Measurements from ENCODE around the gene DIPK1B. TPM values are rescaled to one million over a fixed set of nuclear protein-coding genes. Genes with fewer than 3 reads are reported as not detected.

DIPK1B gene
- total RNA-seq, 1 donor from 2014 or later = not detected

DNA sequence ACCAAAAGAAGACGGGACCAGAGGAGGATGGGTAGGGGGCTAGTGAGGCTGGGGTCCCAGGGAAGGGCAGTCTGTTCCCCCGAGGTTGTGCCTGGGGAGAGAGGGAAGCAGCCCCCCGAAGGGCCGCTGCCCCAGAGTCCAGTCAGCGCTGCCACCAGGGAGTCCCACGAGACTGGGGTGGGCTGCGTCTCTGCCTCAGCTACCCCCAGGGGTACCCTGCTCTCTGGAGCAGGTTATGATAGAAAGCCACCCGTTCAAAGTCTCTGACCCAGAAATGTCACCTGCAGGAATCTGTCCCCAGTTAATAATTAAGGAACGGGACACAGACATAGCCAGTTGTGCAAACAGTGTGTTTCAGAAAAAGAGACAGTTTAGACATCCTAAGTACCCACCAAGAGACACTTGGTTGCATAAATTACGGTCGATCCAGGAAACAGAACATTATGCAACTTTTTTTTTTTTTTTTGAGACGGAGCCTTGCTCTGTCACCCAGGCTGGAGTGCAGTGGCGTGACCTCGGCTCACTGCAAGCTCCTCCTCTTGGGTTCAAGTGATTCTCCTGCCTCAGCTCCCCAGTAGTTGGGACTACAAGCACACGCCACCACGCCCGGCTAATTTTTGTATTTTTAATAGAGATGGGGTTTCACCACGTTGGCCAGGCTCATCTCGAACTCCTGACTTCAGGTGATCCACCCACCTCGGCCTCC lies 14.4 kb upstream of the DIPK1B start:
- FAIRE-seq = no peak
- no peak for DNase-seq (ENCODE audit: low read depth)
- Histone ChIP-seq H3K27me3 (ENCODE audit: control insufficient read depth, insufficient read depth, low read length) (peaks cover 6% of the 10 kb centered on the region), H3K4me3 (ENCODE audit: low read depth, low read length) (no peak overlapping the region), H3K36me3 (ENCODE audit: control insufficient read depth, insufficient read depth, low read length) (no peaks in the 10 kb centered on the region)
- TF ChIP-seq, protein P1, sequence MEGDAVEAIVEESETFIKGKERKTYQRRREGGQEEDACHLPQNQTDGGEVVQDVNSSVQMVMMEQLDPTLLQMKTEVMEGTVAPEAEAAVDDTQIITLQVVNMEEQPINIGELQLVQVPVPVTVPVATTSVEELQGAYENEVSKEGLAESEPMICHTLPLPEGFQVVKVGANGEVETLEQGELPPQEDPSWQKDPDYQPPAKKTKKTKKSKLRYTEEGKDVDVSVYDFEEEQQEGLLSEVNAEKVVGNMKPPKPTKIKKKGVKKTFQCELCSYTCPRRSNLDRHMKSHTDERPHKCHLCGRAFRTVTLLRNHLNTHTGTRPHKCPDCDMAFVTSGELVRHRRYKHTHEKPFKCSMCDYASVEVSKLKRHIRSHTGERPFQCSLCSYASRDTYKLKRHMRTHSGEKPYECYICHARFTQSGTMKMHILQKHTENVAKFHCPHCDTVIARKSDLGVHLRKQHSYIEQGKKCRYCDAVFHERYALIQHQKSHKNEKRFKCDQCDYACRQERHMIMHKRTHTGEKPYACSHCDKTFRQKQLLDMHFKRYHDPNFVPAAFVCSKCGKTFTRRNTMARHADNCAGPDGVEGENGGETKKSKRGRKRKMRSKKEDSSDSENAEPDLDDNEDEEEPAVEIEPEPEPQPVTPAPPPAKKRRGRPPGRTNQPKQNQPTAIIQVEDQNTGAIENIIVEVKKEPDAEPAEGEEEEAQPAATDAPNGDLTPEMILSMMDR (IDR thresholded peaks at IDR 0.05; ENCODE audit: insufficient read depth, low read length, severe bottlenecking) = no peak

DNA sequence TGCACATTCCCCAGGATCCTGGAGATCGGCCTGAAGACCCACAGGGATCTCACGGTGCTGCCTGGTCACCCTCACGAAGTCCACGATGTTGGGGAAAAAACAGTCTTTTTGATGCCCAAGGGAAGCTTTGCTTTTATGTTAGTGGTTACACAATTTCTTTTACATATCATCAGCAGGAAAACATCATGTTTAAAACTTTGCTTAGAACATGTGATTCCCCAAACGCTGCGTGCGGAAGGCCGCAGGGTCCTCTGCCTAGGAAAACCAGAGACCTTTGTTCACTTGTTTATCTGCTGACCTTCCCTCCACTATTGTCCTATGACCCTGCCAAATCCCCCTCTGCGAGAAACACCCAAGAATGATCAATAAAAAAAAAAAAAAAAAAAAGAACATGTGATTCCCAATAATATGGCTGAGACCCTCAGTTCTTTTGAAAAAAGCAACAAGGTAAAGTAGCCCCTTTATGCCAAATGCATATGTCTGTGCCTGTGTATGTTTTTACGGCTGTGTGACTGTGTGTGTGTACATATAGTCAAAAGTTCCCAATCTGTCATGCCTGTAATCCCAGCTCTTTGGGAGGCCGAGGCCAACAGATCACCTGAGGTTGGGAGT lies 13.6 kb upstream of the DIPK1B start:
- TF ChIP-seq, protein P1 (IDR thresholded peaks at IDR 0.05; ENCODE audit: insufficient read depth, low read length, severe bottlenecking) = no peak
- H3K27me3 ChIP-seq (ENCODE audit: control insufficient read depth, insufficient read depth, low read length) = peaks cover 6% of the 10 kb centered on the region
- FAIRE-seq (no peak), DNase-seq (ENCODE audit: low read depth) (no peak)
- no peak overlapping the region for H3K4me3 ChIP-seq (ENCODE audit: low read depth, low read length)
- H3K36me3 ChIP-seq (ENCODE audit: control insufficient read depth, insufficient read depth, low read length) = no peaks in the 10 kb centered on the region

DNA sequence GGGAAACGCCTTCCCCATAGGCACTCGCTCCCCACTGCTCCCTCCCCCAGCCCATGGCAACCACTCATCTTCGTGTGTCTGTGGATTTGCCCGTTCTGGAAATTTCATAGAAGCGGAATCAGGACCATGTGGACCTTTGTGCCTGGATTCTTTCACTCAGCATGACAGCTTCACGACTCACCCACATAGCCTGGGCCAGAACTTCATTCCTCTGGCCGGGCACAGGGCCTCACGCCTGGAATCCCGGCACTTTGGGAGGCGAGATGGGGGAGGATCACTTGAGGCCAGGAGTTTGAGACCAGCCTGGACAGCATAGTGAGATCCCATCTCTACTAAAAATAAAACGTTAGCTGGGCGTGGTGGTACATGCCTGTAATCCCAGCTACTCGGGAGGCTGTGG lies 12.1 kb upstream of the DIPK1B start:
- H3K36me3 ChIP-seq (ENCODE audit: control insufficient read depth, insufficient read depth, low read length) = no peaks in the 10 kb centered on the region
- no peak overlapping the region for H3K4me3 ChIP-seq (ENCODE audit: low read depth, low read length)
- DNase-seq (ENCODE audit: low read depth) (no peak), FAIRE-seq (no peak)
- peaks cover 6% of the 10 kb centered on the region for H3K27me3 ChIP-seq (ENCODE audit: control insufficient read depth, insufficient read depth, low read length)
- TF ChIP-seq, protein P1 (IDR thresholded peaks at IDR 0.05; ENCODE audit: insufficient read depth, low read length, severe bottlenecking) = no peak

DNA sequence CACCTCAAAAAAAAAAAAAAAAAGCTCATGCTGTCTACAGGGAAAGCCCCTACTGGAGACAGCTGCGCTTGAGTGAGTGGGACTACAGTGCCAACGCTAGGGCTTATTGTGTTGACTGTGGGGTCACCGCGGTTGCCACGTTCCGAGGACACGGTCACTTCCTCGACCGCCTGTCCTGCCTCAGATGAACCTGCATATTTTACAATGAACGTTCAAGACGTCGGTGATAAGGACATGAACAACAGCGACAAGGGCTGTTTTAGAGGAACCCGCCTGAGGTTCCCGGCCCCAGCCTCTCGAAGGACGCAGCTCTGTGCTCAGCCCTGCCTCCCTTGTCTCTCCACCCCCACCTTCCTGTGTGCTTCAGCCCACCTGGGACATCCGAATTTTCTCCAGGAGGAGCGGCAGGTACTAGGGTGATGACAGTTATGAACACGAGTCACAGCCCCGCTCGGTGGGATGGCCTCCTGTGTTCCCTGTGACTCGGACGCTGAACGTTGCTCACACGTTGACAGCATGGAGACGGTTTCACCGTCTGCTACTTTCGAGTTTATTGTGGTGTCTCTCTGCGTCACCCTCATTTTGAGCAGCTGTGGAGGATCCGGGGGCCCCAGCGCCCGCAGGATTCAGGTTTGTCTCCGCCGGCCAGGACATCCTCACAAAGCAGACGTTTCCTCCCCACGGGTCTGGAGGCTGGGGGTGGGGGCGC lies 11.3 kb upstream of the DIPK1B start:
- no peak for FAIRE-seq
- Histone ChIP-seq H3K36me3 (ENCODE audit: control insufficient read depth, insufficient read depth, low read length) (no peaks in the 10 kb centered on the region), H3K27me3 (ENCODE audit: control insufficient read depth, insufficient read depth, low read length) (peaks cover 6% of the 10 kb centered on the region), H3K4me3 (ENCODE audit: low read depth, low read length) (no peak overlapping the region)
- DNase-seq (ENCODE audit: low read depth) = no peak
- TF ChIP-seq, protein P1 (IDR thresholded peaks at IDR 0.05; ENCODE audit: insufficient read depth, low read length, severe bottlenecking) = no peak

DNA sequence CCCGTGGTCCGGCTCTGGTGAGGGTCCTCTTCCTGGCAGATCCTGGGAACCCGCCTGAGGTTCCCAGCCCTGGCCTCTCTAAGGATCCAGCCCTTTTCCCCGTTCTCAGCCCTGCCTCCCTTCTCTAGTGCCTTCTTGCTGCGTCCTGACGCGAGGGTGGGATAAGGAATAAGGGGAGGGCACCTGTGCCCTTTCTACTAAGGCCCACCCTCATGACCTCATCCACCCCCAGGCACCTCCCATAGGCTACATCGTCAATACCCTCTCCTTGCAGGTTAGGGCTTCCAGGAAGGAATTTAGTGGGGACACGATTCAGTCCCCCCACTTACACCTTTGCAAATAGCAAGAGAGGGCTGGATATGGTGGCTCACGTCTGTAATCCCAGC lies 10.7 kb upstream of the DIPK1B start:
- Histone ChIP-seq H3K4me3 (ENCODE audit: low read depth, low read length) (no peak overlapping the region), H3K36me3 (ENCODE audit: control insufficient read depth, insufficient read depth, low read length) (no peaks in the 10 kb centered on the region), H3K27me3 (ENCODE audit: control insufficient read depth, insufficient read depth, low read length) (peaks cover 6% of the 10 kb centered on the region)
- TF ChIP-seq, protein P1 (IDR thresholded peaks at IDR 0.05; ENCODE audit: insufficient read depth, low read length, severe bottlenecking) = no peak
- DNase-seq (ENCODE audit: low read depth) (no peak), FAIRE-seq (no peak)

All from bronchial epithelial cell (primary cell).